ENCODE results near the gene RAB44.

DNA sequence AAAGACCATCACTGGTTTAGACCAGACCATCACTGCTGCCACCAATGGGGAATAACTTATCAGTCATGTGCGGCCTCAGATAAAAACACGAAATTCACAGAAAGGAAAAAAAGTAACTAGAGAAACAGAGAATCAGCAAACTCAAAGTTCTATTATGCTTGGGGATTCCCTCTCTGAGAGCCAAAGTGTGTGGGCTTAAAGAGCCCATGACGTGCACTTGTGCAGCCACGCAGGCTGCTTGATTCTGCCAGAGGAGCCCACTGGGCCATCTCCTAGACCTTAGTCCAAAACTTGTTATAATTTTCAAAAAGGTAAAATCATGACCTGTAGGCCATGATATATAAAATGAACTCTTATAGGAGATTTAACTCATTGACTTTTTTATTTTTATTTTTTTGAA lies 15.2 kb downstream of the RAB44 start:
- no peak for TF ChIP-seq POLR2A (IDR thresholded peaks at IDR 0.05)
- TF ChIP-seq, protein P1, sequence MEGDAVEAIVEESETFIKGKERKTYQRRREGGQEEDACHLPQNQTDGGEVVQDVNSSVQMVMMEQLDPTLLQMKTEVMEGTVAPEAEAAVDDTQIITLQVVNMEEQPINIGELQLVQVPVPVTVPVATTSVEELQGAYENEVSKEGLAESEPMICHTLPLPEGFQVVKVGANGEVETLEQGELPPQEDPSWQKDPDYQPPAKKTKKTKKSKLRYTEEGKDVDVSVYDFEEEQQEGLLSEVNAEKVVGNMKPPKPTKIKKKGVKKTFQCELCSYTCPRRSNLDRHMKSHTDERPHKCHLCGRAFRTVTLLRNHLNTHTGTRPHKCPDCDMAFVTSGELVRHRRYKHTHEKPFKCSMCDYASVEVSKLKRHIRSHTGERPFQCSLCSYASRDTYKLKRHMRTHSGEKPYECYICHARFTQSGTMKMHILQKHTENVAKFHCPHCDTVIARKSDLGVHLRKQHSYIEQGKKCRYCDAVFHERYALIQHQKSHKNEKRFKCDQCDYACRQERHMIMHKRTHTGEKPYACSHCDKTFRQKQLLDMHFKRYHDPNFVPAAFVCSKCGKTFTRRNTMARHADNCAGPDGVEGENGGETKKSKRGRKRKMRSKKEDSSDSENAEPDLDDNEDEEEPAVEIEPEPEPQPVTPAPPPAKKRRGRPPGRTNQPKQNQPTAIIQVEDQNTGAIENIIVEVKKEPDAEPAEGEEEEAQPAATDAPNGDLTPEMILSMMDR (IDR thresholded peaks at IDR 0.05) = no peak

Measured in stomach (tissue), 4 donors.